ENCODE measurements around the gene COL10A1.

The COL10A1 gene

DNA sequence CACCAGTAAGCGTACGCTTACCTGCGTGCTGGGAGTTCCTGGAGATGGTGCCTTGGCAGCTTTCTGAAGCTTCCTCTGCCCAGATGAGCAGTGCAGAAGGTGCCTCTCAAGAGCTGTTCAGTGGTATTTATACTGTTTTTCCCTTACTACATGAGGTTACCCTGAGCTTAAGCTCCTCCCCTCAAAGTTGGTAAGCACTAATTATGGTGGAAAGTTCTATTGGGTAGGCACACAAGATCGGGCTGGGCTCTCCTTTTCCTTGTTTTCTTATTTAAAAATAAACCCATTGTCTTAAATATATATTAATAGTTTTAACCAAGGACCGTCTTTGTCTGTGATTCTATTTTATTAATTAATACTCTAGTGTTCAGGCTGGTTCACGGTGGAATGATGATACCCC is at the start of gene COL10A1:
Gene COL10A1 (minus strand): TSS at position 101 of the 400 bp plus-strand sequence. CDS start 640 bp downstream, outside the sequence.
- DNase-seq (ENCODE audit: low spot score) = no peak

DNA sequence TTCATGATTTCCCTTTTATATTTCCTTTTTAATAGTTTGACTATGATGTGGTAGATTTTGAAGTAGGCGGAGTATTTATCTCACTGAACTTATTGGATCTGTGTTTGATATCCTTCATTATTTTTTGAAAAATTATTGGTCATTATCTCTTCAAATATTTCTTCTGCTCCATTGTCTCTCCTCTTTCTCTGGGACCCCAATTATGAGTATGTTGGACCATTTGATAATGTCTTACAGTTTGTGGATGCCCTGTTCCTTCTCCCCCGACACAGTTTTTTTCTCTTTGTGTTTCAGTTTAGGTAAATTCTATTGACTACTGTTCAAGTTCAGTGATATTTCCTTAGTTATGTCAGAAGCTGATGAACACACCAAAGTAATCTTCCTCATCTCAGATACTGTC is 49.4 kb upstream of the COL10A1 start:
- no peak for DNase-seq (ENCODE audit: low spot score)

DNA sequence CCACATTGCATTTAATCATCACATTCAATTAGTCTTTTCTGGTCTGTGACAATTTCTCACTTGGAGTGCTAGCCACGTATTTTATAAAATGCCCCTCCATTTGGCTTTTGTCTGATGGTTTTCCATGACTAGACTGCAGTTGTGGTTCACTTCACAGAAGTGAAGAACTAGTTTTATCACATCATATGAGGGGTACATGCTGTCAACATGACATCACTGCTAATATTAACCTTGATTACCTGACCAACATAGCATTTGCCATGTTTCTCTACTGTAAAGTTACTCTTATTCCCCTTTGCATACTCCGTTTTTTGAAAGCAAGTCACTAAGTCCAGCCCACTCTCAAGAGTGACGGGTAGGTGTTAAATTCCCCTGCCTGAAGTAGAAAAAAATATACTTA is 48.0 kb upstream of the COL10A1 start:
- DNase-seq (ENCODE audit: low spot score) = no peak

DNA sequence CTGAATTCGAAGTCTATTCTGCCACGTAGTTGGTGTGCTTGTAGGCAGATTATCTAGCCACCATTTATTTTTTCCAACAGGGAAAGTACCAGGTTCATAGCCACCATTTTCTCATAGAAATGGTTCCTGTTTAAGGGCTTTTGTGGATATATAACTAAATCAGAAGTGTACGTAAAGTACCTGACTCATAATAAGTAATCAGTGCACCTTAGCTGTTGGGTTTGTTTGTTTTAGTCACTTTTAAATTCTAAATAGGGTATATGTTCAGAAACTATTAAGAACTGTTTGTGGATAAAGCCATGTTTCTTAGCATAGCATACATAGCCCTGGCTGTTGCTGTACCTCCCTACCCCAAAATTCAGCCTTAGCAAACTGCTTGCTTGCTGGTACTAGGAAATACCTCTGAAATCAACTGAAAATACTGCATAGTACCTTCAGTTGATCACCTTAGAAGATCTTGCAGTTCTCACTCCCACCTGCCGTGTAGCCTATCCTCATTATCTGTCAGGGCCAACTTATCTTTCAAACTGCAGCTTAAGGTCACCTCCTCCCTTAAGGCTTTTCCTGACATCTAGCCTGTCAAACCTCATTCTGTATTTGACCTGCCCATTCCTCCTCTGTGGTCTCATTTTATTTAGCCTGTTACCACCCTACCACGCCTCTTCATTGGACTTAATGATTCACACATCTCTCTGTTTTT is 44.6 kb upstream of the COL10A1 start:
- no peak for DNase-seq (ENCODE audit: low spot score)

DNA sequence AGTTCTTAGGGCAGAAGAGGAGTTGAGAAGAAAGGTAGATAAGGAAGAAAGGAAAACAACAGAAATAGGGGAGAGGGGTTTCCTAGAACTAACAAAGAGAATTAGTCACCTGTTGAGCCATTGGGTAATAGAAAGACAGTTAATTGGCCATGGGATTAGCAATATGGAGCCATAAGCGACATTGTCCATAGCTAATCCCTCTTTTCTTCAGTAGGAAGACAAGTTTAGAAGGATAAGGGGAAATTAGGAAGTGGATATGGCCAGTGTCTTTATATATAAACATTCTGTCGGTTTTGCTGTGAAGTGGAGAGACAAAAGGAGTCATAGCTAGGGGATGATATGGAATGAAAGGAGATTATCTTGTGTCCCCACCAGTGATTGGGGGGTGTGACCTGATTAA is 43.9 kb upstream of the COL10A1 start:
- no peak for DNase-seq (ENCODE audit: low spot score)

DNA sequence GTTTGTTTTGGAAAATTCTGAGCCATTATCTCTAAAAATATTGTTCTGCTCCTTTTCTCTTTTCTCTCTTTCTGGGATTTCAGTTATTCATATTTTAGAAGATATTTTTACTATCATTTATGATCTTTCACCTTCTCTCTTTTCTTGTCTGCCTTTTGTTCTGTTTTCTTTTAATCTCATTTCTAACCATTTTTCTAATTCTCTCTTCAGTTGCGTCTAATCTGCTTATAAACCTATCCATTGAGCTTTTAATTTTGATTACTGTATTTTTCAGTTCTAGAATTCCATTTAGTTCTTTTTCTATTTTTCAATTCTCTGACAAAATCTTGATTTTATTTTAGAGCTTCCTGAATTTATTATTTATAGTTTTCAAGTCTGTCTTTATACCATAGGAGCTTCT is 42.2 kb upstream of the COL10A1 start:
- no peak for DNase-seq (ENCODE audit: low spot score)

DNA sequence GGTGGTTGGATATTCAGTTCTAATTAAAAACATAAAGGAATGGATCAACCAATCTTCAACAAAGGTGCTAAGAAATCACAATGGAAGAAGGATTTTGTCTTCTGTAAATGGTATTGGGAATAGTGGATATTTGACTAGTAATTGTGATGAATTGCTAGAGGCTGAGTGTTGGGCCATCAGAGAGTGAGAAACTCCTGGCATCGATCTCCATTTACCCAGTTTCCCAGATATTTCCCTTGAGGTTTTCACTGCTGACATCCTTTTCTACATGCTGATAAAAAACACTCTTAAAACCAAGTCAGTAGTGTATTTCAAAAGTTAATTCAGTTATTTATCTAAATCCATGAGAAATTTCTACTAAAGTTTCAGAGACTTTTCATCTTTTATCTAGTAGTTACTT is 40.4 kb upstream of the COL10A1 start:
- no peak for DNase-seq (ENCODE audit: low spot score)

DNA sequence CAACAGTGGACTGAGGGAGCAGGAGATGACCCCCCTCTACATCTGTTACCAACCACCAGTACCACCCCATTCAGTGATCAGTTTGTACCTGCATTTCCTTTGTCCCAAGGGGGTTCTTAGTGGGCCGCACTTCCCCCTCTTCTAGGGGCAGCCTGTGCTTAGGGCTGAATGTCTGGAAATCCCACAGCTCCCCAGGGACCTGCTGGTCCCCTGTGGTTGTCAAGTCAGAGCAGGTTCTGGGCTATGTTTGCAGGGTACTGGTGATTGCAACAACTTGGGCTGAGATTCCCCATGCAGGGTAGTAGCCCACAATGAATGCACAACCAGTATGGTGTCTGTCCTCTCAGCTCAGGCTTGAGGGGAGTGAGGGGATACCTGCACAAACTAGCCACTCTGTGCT is 39.7 kb upstream of the COL10A1 start:
- no peak for DNase-seq (ENCODE audit: low spot score)

DNA sequence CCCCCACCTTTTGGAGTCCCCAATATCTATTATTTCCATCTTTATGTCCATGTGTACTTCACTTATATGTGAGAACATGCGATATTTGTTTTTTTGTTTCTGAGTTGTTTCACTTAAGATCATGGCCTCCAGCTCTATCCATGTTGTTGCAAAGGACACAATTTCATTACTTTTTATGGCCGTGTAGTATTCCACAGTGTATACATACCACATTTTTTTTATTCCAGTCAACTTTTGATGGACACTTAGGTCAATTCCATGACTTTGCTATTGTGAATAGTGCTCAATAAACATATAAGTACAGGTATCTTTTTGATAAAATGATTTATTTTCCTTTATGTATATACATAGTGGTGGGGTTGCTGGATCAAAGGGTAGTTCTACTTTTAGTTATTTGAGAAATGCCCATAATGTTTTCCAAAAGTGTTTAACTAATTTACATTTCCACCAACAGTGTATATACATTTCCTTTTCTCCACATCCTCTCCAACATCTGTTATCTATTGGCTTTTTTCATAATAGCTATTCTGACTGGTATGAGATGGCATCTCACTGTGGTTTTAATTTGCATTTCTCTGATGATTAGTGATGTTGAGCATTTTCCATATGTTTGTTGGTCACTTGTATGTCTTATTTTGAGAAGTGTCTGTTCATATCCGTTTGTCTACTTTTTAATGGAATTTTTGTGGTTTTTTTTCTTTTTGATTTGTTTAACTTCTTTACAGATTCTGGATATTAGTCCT is 34.0 kb upstream of the COL10A1 start:
- no peak for DNase-seq (ENCODE audit: low spot score)

DNA sequence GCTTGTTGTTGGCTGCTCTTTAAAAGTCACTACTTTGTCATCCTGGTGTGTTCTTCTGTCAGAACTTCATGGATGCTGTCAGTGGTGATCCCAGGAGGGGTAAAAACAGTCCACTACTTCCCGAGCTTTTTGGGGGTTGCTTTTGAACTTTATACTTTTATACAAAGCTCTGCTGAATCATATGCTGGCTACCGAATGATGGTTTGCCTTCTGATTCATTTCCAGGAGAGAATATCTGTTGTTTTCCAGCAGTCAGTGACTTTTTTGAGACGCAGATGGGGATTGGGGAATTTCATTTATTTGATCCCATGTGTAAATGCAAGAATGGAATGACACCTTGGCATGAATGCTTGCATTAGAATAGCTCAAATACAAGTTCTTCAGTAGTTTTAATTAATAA is 32.7 kb upstream of the COL10A1 start:
- no peak for DNase-seq (ENCODE audit: low spot score)

DNA sequence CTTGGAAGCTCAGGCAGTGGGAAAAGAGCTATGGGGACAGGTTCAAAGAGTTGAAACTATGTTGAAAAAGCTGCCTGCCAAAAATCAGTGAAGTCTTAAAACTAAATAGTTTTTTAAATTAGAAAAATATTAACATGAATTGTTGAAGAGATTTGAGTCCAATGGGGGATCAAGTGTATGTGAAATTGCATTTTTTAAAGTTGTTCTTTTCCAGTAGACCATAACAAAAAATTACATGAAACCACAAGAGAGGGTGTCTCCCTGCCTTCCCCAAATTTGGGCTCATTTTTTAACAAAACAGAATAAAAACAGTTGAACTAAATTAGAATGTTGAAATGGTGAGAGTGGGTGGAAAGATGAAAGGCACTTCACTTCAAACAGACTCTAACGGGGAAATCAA is 31.5 kb upstream of the COL10A1 start:
- no peak for DNase-seq (ENCODE audit: low spot score)

DNA sequence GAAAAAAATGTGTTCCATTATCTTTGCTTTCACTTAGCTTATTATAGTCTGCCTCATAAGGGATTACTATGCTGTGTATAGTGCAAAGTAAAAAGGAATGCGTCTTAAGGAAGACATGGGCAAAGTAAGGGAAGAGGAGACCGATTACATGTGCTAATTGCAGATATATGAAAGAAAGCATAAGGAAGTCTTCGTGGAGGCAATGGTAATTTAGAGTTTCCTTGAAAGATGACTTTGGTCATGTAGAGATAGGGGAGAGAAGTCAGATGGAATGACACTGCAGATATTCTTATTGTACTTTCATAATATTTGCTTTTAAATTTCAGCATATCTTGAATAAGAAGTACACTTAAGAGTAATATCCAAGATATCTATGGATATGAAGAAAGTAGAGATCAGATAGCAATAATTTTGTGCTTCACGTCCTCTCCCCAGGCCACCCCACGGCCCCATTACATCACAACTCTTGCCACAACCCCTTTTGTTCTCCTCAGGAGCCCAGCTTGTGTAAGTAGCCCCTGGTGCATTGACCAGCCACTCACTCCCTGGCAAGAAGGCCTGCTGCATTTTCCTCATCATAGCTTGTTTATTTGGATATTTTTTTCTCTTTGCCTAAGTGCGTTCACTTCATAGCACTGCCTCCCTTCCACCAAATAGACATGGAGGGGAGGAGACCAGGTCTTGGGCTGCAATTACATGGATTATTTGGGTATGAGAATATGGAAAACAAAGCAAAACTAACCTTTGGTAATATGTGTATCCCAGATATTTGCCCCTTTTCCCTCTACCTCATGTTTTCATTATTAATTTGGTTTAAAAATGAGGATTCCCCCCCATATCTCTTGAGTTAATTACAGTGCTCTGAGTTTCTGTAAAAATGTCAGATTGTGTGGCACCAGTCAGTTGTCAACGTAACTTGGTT is 30.7 kb upstream of the COL10A1 start:
- no peak for DNase-seq (ENCODE audit: low spot score)

DNA sequence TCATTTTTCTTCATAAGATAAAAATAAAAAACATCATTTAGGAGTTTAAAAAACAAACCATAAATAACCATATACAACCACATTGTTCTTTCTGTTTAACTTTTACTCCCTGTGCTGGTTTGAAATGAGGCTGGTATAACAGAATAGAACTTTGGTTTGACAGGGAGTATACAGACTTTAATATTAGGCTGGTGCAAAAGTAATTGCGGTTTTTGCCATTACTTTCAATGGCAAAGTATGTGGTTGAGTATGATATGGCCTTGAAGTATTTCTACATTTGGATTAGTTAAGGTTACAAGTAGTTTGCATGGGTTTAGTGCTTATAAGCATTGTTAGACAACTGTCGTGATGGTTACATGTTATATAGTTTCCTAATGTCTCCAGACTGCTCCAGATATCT is 29.0 kb upstream of the COL10A1 start:
- DNase-seq (ENCODE audit: low spot score) = no peak

DNA sequence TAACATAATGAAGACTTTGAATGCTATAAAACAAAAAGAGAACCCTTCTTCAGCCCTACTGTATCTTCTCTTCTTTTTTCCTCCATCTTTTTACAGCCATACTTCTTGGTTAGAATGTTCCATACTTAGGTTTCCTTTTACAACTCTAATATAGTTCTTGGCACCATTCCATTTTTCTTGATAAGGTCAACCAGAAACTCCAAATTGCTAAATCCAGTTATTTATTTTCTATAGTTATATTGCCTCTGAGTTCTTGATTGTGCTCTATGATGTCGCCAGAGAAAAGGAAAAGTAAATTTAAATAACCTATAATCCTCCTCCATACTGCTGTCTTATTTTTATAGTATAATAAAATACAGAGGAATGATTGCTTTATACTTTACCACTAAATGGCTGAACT is 26.7 kb upstream of the COL10A1 start:
- no peak for DNase-seq (ENCODE audit: low spot score)

DNA sequence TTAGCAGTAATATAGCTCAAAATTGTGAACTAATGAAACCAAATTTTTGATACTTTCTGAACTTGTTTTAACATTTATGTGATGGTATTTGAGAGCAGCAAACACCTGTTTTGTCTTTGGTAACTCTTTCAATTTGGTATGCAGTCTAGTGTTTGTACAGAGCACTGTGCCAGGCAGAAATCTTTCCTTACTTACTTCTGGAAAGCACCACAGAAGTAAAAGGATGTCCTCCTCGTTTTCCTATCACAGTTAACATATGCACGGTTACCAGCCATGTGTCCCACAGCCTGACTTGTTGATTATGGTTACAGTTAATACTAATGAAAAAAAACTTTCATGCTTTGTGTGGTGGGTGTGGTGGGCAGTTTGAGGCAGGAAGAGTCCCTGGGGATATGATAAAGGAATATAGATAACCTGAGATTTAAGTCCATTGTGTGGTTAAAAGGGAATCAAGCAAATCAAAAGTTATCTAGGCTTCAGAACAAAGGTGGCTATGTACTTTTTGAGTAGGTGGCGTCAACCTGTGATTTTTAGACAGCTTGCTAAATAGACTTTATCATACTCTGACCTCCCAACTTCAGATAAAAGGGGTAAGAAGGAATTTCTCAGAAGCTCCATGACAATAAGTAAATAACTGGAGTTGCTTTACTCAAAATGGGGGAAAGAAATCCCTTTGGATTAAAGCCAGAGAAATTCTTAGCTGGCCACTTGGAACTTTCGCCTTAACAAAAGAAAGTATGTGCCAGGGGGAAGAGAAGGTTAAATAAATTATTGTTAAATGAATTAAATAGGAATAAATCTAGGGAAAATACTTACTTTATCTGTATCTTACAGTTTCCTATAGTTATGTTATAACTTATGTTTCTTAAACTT is 20.1 kb upstream of the COL10A1 start:
- peak; percentile 1 for DNase-seq (ENCODE audit: low spot score)

DNA sequence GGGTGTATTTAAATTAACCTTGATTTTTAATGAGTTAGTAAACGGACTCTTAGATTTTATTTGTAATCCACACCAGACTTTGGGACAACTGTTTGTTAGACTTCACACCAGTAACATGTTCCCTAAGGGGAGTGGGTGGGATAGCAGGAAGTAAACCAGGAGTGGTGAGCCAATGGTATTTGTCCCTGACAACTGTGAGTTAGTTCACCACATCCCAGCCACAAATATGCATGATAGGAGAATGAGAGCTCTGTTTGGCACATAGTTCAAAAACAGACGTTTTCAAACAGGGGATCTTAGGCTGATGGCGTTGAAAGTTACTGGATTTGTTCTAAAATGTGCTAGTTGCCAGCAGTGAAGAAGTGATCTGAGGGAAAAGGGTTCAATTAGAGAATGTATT is 18.7 kb upstream of the COL10A1 start:
- peak; percentile 83 for DNase-seq (ENCODE audit: low spot score)

DNA sequence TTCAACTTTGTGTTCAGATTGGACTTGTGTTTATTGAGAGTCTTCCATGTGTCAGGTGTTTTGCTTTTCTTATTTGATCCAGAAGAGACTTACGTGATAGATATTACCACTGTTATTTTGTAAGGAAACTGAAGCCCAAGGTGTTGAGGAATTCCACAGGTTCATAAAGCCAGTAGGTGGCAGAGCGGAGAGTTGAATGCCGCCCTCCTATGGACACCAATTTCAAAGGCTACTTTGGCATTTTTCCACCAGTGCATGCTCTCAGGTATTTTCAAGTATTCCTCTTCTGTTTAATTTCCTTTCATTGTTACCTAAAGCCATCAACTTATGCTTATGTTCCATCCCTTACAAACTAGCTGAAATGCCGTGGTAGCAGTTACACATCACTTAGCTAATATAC is 14.0 kb upstream of the COL10A1 start:
- no peak for DNase-seq (ENCODE audit: low spot score)

DNA sequence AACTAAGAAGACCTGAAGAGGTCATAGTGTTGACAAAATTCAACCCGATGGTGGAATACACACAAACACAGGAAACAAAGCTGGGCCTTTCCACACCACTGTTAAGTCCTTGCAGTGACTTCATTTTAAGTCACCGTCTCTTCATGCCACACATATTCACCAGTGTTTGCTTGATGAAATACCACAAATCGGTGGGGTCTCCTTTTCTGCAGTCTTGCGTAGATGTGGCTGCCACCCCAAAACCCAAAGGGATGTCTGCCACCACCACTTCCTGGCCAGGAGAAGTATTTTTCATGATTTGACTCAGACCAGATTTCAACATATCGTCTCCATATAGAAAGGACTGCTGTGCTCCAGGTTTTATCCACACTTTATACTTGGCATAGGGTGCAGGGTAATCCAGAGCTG is 11.0 kb upstream of the COL10A1 start:
- DNase-seq (ENCODE audit: low spot score) = no peak

DNA sequence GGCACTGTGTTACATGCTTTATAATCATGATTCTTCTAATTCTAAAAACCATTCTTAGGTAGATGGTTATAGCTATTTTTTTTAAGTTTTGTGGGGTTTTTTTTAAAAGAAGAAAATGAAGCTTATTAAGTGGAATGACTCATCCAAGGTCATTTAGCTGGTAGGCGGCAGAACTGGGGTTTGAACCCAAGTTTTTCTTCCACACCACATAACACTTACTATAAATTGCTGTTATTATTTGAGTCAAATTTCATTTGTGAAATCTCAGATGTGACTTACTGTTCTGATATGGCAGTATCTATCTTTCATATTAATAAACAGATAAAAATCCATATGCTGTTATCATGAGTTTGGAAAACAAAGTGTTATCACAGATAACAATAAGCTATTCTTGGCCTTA is 10.4 kb upstream of the COL10A1 start:
- DNase-seq (ENCODE audit: low spot score) = no peak

DNA sequence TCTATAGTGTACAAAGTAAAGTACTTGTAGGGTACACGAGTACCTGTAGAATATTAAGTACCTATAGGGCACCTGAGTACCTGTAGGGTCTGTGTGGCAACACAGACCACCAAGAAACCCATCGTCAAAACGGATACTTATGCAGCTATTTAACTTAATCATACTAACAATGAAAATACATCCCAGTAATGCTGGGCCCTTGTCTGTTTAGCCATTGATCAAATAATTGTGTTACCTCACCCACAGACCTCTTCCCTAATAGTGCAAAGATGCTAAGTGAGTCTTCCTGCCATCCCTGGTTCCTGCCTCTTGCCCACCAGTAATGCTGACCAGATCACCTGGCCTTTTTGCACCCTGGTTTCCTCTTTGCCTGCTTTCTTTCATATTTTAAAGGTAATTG is 7.5 kb upstream of the COL10A1 start:
- DNase-seq (ENCODE audit: low spot score) = no peak

DNA sequence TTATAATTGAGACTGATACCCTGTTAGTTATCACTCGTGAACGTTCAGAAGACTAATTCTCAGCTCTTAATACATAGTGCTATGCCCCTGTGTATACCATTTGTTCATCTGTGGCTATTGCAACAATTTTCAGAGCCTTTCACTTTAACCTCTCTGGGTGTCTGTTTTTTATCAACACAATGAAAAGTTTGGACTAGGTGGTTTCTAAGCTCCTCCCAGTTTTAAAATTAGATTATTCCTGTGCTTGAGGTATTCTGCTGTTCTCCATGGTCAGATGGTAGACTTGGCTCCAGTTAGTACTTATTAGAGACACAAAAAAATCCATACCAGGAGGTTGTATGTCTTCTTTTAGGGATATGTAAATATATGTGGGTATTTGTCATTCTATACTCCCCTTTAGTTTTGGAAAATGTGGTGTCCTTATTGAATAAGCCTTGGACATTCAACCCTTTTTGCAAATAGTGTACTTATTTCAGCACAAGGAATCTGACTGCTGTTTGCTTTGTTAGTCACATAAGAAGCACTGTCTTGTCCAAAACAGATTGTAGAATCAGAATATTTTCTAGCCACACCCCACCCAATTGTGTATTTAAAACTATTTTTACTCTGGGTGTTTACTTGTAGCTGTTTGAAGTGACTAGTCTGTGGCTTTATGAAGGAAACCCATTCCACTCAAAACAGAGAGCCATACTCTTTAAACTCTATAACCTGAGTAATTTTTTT is 2.0 kb upstream of the COL10A1 start:
- DNase-seq (ENCODE audit: low spot score) = no peak
